ENCODE data around the gene SYNPO2. TPM values are rescaled to one million over a fixed set of nuclear protein-coding genes. Genes with fewer than 3 reads are reported as not detected.
"Not testable (repeated sequence)": the region's sequence is repeated elsewhere in the genome, so short reads cannot be mapped to it uniquely, and the experiment has no call there.

SYNPO2 gene
- total RNA-seq, 6 experiments from 2014 or later = 2.7 to 11.2 (median 8.2) TPM

DNA sequence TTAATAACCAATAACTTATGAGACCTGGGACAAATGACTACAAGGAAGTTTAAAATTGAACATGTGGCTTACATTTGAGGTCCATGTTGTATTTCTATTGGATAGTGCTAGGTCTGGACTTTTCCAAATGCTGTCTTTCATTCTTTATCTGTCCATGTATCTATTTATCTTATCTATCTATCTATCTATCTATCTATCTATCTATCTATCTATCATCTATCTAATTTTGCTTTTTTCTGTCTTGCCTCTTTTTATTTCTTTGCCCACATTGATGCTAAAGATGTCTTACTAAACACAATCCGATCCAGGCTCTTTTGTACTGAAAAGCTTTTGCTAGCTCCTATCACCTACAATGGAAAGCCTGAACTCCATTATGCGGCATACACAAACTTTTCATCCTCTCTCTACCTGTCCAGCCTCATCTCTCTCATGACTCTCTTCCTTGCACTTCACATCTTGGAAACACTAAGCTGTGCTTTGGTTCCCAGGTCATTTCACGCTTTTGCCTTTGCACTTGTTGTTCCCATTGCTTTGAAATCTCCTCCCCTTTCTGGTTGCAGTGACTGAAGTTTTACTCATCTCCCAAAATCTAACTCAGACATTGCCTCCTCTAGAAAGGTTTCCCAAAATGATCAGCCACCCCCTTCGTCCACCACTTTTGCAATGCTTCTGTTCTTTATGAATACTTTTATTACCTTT, 107.2 kb downstream of the SYNPO2 start:
- no peak for TF ChIP-seq POLR2A (IDR thresholded peaks at IDR 0.05)
- TF ChIP-seq, protein P1, sequence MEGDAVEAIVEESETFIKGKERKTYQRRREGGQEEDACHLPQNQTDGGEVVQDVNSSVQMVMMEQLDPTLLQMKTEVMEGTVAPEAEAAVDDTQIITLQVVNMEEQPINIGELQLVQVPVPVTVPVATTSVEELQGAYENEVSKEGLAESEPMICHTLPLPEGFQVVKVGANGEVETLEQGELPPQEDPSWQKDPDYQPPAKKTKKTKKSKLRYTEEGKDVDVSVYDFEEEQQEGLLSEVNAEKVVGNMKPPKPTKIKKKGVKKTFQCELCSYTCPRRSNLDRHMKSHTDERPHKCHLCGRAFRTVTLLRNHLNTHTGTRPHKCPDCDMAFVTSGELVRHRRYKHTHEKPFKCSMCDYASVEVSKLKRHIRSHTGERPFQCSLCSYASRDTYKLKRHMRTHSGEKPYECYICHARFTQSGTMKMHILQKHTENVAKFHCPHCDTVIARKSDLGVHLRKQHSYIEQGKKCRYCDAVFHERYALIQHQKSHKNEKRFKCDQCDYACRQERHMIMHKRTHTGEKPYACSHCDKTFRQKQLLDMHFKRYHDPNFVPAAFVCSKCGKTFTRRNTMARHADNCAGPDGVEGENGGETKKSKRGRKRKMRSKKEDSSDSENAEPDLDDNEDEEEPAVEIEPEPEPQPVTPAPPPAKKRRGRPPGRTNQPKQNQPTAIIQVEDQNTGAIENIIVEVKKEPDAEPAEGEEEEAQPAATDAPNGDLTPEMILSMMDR (IDR thresholded peaks at IDR 0.05) = no peak
- H3K36me3 ChIP-seq = no peaks in the 10 kb centered on the region
- intact Hi-C loops (cut with DNase I) = no loop called here
- no peak for DNase-seq
- no peaks in the 10 kb centered on the region for H3K27me3 ChIP-seq
- no peaks in the 10 kb centered on the region for H3K9me3 ChIP-seq
- no peak overlapping the region for H3K4me3 ChIP-seq
- no peak overlapping the region for H3K27ac ChIP-seq
- ATAC-seq = no peak
- 81% methylated on average over 4 of the region's 4 CpGs for WGBS (ENCODE audit: insufficient coverage, low coverage, low lambda C conversion rate, missing lambda C conversion rate)
- no peaks in the 10 kb centered on the region for H3K4me1 ChIP-seq

DNA sequence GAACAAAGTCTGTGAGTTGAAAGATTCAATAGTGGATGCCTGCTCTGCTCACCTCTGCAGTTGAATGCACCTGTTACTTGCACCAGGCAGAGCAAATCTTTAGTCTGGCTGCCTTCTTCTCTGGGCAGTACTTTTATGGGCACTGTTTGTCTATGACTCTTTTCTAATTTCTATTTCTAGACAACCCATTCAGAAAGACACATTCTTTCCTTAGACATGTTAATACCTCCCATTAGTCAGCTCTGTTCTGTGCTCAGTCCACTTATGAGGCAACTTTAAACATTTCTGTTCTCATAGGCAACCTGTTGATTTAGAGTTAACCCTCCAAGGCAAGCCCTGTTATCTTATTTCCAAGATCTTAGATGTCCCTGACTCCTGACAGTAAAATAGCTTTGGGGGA, 108.9 kb downstream of the SYNPO2 start:
- ATAC-seq = no peak
- TF ChIP-seq POLR2A (IDR thresholded peaks at IDR 0.05) = no peak
- TF ChIP-seq, protein P1 (IDR thresholded peaks at IDR 0.05) = no peak
- Histone ChIP-seq H3K4me3 (no peak overlapping the region), H3K36me3 (no peaks in the 10 kb centered on the region), H3K4me1 (no peaks in the 10 kb centered on the region), H3K27ac (no peak overlapping the region), H3K9me3 (no peaks in the 10 kb centered on the region), H3K27me3 (no peaks in the 10 kb centered on the region)
- intact Hi-C loops (cut with DNase I) = no loop called here
- DNase-seq = no peak

DNA sequence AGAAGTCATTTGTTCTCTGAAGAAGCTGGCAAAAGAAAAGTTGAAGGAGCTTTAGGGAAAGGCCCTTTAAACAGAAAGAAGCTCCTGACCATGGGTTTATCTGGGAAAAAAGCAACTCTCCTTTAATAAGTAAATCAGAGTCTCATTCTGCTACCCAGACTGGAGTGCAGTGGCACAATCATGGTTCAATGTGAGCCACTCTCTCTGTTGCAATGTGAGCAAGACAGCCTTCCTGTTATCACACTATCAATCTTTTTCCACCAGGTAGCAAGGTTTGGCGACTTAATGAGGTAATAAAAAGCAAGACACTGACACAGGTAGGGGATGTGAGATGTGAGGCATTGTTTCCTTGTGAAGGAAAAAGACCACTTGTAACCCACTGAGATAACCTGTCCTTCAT, 111.3 kb downstream of the SYNPO2 start:
- ATAC-seq (no peak), DNase-seq (no peak)
- no peaks in the 10 kb centered on the region for H3K4me1 ChIP-seq
- 42% methylated on average over 1 of the region's 1 CpG for WGBS (ENCODE audit: insufficient coverage, low coverage, low lambda C conversion rate, missing lambda C conversion rate)
- TF ChIP-seq, protein P1 (IDR thresholded peaks at IDR 0.05) = no peak
- TF ChIP-seq POLR2A (IDR thresholded peaks at IDR 0.05) = no peak
- no peak overlapping the region for H3K27ac ChIP-seq
- intact Hi-C loops (cut with DNase I) = no loop called here
- no peak overlapping the region for H3K4me3 ChIP-seq
- H3K9me3 ChIP-seq = no peaks in the 10 kb centered on the region
- no peaks in the 10 kb centered on the region for H3K36me3 ChIP-seq
- H3K27me3 ChIP-seq = no peaks in the 10 kb centered on the region

DNA sequence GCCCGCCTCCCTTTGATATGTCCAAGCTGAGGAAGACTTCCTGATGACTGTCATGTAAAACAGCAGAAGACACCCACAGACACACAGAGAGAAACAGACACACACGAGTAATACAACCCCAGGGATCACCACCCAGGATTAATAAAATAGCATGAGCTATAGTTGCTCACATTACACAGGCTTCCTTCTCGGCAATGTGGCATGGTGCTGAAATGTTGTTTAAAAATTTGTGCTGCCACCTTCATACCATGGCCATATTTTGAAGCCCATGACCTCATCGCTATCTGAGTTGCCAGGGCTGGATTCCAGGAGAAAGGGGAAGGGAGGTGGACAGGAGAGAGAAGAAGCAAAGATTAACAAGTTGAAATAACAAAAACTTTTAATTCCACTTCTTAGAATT, 111.7 kb downstream of the SYNPO2 start:
- intact Hi-C loops (cut with DNase I) = no loop called here
- ATAC-seq = no peak
- 56% methylated on average over 4 of the region's 4 CpGs for WGBS (ENCODE audit: insufficient coverage, low coverage, low lambda C conversion rate, missing lambda C conversion rate)
- no peak for DNase-seq
- Histone ChIP-seq H3K27ac (no peak overlapping the region), H3K4me1 (no peaks in the 10 kb centered on the region), H3K9me3 (no peaks in the 10 kb centered on the region), H3K27me3 (no peaks in the 10 kb centered on the region), H3K4me3 (no peak overlapping the region), H3K36me3 (no peaks in the 10 kb centered on the region)
- TF ChIP-seq, protein P1 (IDR thresholded peaks at IDR 0.05) = no peak

DNA sequence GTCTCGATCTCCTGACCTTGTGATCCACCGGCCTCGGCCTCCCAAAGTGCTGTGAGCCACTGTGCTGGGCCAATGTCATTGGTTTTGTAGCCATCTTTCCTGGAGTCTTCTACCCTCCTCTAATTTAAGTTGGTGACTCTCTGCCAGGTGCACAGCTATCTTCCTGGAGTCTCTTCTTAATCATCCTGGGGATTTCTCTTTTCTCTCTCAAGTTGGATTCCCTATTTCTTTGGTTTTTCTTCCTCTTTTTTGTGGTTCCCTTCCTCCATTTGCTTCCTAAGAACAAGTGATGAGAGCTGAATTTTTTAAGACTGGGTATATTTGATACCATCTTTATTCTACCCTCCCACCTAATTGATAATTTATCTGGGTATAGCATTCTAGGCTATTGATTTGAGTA, 113.8 kb downstream of the SYNPO2 start:
- DNase-seq (no peak), ATAC-seq (no peak)
- intact Hi-C loops (cut with DNase I) = no loop called here
- Histone ChIP-seq H3K9me3 (no peaks in the 10 kb centered on the region), H3K27ac (no peak overlapping the region), H3K4me1 (no peaks in the 10 kb centered on the region), H3K36me3 (no peaks in the 10 kb centered on the region), H3K4me3 (no peak overlapping the region), H3K27me3 (no peaks in the 10 kb centered on the region)
- 45% methylated on average over 3 of the region's 3 CpGs for WGBS (ENCODE audit: insufficient coverage, low coverage, low lambda C conversion rate, missing lambda C conversion rate)
- no peak for TF ChIP-seq POLR2A (IDR thresholded peaks at IDR 0.05)
- TF ChIP-seq, protein P1 (IDR thresholded peaks at IDR 0.05) = no peak

DNA sequence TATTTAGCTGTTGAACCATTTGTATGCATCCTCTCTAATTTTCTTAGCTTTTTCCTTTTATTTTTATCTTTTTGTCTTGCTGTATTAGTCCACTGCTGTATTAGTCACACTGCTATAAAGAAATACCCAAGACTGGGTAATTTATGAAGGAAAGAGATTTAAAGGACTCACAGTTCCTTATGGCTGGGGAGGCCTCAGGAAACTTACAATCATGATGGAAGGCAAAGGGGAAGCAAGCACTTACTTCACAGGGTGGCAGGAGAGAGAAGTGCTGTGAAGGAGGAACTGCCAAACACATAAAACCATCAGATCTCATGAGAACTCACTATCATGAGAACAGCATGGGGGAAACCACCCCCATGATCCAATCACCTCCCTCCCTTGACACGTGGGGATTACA, 114.3 kb downstream of the SYNPO2 start:
- 0% methylated on average over 1 of the region's 1 CpG for WGBS (ENCODE audit: insufficient coverage, low coverage, low lambda C conversion rate, missing lambda C conversion rate)
- intact Hi-C loops (cut with DNase I); DNase-seq; H3K27ac ChIP-seq; H3K36me3 ChIP-seq; H3K9me3 ChIP-seq; H3K4me3 ChIP-seq; H3K4me1 ChIP-seq; H3K27me3 ChIP-seq: not testable (repeated sequence)
- ATAC-seq = peak in 1 of 4 donors; percentile 19
